HG02938 (cell line): ENCODE measurements around the gene PCDHGA7.
"Not testable (repeated sequence)": the region's sequence is repeated elsewhere in the genome, so short reads cannot be mapped to it uniquely, and the experiment has no call there.

Experiments used
- ATAC-seq: cut with Tn5 transposase; IDR thresholded peaks from one replicate; pipeline ENCODE4 v1.9.1; 2021; ENCODE audit warnings: mild to moderate bottlenecking, moderate library complexity; ENCODE audit not compliant: unreplicated experiment

Gene PCDHGA7

DNA sequence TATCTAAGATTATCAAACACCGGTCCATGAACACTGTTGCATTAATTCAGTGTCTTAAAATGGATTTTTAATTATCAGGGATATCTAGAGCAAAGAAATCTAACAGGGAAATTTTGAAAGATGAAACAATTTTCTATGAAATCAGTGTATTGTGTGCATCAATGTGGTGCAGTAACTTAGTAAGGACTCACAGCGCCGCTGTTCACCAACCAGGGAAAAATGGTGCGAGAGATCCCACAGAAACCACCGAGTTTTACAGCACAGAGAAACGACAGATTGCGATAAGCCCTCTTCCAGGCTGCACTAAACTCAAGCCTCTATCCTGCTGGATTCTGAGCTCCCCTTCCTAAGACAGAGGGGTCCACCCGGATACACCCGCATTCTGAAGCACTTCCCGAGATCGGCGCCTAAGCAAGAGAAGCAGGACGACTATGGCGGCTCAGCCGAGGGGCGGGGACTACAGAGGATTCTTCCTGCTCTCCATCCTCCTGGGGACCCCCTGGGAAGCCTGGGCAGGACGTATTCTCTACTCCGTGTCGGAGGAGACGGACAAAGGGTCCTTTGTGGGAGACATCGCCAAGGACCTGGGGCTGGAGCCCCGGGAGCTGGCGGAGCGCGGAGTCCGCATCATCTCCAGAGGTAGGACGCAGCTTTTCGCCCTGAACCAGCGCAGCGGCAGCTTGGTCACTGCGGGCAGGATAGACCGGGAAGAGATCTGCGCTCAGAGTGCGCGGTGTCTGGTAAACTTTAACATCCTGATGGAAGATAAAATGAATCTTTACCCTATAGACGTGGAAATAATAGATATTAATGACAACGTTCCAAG lies at the start of gene PCDHGA7:
Gene PCDHGA7, plus strand, starts transcription at position 274 of the 826 bp plus-strand sequence. Its CDS starts 158 bp downstream, at position 432.
- ATAC-seq: no peak

DNA sequence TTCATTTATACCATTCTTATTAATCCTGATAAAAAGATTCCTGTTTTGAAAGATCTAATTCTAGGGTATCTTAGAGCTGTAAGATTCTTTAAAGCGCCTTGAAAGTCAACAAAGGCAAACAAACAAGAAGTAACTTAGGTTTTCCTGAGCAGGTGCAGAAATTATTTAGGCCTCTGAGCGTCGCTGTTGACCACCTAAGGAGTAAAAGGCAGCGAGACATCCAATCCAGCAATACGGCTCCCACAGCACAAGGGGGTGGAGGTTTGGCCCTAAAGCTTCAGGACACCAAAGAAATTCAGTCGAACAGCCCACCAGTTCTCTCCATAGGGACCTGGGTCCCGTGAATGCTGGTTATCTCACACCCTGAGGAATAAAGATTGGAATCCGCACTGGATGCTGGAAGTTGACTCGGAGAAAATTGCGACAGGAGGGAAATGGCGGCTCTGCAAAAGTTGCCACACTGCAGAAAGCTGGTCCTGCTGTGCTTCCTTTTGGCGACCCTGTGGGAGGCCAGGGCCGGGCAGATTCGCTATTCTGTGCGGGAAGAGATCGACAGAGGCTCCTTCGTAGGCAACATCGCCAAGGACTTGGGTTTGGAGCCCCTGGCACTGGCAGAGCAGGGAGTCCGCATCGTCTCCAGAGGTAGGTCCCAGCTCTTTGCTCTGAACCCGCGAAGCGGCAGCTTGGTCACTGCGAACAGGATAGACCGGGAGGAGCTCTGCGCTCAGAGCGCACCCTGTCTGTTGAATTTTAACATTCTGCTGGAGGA lies 43.8 kb upstream of the PCDHGA7 start, which contains the start of gene PCDHGA2:
Gene PCDHGA2, plus strand, starts transcription at position 223 of the 769 bp plus-strand sequence.
- ATAC-seq: no peak

DNA sequence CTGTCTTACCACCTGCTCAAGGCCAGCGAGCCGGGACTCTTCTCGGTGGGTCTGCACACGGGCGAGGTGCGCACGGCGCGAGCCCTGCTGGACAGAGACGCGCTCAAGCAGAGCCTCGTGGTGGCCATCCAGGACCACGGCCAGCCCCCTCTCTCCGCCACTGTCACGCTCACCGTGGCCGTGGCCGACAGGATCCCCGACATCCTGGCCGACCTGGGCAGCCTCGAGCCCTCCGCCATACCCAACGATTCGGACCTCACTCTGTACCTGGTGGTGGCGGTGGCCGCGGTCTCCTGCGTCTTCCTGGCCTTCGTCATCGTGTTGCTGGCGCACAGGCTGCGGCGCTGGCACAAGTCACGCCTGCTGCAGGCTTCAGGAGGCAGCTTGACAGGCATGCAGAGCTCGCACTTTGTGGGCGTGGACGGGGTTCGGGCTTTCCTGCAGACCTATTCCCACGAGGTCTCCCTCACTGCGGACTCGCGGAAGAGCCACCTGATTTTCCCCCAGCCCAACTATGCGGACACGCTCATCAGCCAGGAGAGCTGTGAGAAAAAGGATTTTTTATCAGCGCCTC lies 41.7 kb upstream of the PCDHGA7 start:
- not testable (repeated sequence) for ATAC-seq

DNA sequence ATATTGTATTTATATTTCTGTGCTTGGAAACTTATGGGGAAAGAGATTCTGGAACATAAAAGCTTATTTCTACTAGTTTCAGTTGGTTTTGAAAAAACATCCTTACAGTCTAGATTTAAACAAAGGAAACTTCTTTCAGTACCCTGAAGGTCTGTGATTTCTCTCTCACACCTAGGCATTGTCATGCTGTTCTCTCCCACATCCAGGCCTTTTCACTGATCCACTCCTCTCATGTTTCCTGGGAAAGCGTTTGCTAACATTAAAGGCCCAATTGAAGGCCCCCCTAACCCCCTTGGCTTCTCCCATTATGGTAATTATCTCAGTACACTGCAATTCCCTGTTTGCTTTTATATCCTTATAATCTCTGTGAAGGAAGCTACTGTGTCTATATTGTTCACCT lies 39.8 kb upstream of the PCDHGA7 start:
- ATAC-seq: no peak

DNA sequence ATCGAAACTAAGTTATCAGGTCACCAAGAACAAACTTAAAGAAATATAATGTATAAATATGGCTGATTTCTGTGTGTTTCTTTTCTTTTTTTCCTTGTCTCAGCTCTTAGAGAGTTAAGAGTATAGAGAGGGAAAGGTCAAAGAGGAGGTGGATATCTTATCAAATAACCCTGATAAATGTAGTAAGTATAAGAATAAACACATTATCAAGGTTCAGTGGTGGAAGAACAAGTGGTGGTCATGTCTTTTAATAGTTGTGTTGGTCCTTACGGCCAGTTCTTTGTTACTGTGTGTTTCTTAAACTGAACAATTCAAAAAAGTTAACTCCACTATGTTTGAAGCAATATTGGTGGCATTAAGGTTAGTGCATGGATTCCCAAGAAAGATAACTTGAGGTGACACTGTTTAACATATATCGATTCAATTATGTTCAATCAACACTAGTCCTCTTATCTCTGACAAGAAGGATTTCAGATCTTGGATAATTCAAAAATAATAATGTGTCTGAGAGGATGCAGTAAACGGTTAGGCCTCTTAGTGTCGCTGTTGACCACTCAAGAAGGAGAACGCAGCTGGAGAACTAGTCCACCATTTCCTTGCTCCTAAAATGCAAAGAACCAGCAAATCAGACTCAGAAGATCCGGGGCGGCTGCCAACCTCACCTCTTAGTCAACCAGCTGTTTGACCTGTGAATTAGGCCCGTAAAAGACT lies 39.1 kb upstream of the PCDHGA7 start, which contains the start of gene PCDHGA3:
Gene PCDHGA3, plus strand, starts transcription at position 588 of the 711 bp plus-strand sequence. CDS start 205 bp downstream, outside the sequence.
- ATAC-seq: no peak

DNA sequence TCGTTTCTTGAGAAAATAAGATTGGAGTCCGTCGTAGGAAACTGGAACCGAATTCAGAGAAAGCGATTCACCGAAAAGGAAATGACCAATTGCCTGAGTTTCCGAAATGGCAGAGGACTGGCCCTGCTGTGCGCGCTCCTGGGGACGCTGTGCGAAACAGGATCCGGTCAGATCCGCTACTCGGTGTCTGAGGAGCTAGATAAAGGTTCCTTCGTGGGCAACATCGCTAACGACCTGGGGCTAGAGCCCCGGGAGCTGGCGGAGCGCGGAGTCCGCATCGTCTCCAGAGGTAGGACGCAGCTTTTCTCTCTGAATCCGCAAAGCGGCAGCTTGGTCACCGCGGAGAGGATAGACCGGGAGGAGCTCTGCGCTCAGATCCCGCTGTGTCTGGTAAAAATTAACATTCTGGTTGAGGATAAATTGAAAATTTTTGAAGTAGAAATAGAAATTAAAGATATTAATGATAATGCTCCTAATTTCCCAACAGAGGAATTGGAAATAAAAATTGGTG lies 38.5 kb upstream of the PCDHGA7 start:
- ATAC-seq: no peak

DNA sequence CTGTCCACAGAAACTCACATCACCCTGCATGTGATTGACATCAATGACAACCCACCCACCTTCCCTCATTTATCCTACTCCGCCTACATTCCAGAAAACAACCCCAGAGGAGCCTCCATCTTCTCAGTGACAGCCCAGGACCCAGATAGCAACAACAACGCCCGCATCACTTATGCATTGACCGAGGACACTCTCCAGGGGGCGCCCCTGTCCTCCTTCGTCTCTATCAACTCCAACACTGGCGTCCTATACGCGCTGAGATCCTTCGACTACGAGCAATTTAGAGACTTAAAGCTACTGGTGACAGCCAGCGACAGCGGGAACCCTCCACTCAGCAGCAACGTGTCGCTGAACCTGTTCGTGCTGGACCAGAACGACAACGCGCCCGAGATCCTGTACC lies 37.2 kb upstream of the PCDHGA7 start:
- ATAC-seq: no peak

DNA sequence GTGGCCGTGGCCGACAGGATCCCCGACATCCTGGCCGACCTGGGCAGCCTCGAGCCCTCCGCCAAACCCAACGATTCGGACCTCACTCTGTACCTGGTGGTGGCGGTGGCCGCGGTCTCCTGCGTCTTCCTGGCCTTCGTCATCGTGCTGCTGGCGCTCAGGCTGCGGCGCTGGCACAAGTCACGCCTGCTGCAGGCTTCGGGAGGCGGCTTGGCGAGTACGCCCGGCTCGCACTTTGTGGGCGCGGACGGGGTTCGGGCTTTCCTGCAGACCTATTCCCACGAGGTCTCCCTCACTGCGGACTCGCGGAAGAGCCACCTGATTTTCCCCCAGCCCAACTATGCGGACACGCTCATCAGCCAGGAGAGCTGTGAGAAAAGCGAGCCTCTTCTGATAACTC lies 36.5 kb upstream of the PCDHGA7 start:
- ATAC-seq: not testable (repeated sequence)

DNA sequence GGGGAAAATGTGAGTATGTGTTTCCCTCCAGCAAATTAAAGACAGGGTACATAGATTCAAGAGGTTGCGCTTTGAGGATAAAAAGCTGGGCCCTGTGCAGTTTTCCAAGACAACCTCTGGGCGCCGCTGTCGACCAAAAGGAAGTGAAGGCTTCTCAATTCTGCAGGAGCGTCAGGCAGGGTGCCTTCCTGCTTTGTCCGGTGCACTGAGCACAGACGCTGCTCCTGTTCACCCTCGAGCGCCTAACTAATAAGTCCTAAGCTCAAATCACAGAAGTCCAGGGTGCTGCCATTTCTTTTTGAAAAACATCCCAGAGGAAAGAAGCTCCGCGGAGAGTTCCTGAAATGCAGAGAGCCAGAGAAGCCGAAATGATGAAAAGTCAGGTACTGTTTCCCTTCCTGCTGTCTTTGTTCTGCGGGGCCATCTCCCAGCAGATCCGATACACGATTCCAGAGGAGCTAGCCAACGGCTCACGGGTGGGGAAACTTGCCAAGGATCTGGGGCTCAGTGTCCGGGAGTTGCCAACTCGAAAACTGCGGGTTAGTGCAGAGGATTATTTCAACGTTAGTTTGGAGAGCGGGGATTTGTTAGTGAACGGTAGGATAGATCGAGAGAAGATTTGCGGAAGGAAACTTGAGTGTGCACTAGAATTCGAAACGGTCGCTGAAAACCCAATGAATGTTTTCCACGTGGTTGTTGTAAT lies 32.5 kb upstream of the PCDHGA7 start, which contains the start of gene PCDHGB1:
Gene PCDHGB1, plus strand, starts transcription at position 183 of the 703 bp plus-strand sequence. Its CDS starts 162 bp downstream, at position 345.
- ATAC-seq: peak; percentile 83

DNA sequence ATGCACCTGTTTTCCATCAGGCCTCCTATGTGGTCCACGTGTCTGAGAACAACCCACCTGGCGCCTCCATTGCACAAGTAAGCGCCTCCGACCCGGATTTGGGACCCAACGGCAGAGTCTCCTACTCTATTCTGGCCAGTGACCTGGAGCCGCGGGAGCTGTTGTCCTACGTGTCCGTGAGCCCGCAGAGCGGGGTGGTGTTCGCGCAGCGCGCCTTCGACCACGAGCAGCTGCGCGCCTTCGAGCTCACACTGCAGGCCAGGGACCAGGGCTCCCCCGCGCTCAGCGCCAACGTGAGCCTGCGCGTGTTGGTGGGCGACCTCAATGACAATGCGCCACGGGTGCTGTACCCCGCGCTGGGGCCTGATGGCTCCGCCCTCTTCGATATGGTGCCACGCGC lies 31.0 kb upstream of the PCDHGA7 start:
- ATAC-seq: no peak

DNA sequence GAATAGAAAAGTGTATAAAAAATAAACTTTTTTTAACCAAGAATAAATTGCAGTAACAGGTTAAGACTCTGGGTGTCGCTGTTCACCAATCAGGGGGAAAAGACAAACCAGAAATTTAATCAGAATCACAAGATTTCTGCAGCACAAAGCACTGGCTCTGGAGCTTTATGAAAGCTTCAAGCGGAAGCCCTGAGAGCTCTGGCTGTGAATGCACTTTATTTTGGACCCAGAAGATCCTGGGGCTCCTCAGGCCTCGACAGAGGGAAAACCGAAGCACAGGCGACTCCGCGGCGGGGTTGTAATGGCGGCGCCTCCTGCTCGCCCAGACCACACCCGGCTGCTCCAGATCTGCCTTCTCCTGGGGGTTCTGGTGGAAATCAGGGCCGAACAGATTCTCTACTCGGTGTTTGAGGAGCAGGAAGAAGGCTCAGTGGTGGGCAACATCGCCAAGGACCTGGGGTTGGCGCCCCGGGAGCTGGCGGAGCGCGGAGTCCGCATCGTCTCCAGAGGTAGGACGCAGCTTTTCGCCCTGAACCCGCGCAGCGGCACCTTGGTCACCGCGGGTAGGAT lies 27.6 kb upstream of the PCDHGA7 start, which contains the start of gene PCDHGA4:
Gene PCDHGA4, plus strand, starts transcription at position 122 of the 570 bp plus-strand sequence. Its CDS starts 87 bp downstream, at position 209.
- ATAC-seq: no peak

DNA sequence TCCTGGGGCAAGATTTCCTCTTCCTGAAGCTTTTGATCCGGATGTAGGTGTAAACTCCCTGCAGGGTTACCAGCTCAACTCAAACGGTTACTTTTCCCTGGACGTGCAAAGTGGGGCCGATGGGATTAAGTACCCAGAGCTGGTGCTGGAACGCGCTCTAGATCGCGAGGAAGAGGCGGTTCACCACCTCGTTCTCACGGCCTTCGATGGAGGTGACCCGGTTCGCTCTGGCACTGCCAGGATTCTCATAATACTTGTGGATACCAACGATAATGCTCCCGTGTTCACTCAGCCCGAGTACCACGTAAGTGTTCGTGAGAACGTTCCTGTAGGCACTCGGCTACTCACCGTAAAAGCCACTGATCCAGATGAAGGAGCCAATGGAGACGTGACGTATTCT lies 26.9 kb upstream of the PCDHGA7 start:
- no peak for ATAC-seq

DNA sequence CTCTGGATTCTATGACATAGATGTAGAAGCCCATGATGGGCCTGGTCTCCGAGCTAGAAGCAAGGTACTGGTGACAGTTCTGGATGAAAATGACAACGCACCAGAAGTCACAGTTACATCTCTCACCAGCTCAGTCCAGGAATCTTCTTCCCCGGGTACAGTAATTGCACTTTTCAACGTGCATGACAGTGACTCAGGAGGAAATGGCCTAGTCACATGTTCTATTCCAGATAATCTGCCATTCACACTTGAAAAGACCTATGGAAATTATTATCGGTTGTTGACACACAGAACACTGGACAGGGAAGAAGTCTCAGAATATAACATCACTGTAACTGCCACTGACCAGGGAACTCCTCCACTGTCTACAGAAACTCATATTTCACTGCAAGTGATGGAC lies 26.4 kb upstream of the PCDHGA7 start:
- no peak for ATAC-seq

DNA sequence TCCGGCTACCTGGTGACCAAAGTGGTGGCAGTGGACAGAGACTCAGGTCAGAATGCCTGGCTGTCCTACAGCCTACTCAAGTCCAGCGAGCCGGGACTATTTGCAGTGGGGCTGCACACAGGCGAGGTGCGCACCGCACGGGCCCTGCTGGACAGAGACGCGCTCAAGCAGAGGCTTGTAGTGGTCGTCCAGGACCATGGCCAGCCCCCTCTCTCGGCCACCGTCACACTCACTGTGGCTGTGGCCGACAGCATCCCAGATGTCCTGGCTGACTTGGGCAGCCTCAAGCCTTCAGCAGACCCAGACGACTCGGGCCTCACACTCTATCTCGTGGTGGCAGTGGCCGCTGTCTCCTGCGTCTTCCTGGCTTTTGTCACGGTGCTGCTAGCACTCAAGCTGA lies 25.6 kb upstream of the PCDHGA7 start:
- no peak for ATAC-seq

DNA sequence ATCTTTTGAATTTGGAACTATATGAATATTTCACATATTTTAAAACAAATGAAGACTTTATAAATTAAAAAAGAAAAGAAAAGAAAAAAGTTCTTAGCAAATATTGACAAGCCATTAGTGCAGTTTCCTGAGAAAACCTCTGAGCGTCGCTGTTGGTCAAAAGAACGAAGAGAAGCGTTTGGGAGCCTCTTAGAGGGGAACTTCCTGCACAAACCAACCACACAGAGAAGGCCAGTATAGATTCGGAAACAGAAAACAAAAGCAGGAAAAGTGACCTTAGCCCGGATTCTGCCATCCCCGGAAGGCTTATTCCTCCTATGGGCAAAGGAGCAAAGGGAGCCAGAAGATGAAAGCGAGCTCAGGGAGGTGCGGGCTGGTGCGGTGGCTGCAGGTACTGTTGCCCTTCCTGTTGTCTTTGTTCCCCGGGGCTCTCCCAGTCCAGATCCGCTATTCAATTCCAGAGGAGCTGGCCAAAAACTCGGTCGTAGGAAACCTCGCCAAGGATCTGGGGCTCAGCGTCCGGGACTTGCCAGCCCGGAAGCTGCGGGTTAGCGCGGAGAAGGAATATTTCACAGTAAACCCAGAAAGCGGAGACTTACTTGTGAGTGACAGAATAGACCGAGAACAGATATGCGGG lies 22.6 kb upstream of the PCDHGA7 start, which contains the start of gene PCDHGB2:
Gene PCDHGB2, plus strand, starts transcription at position 205 of the 637 bp plus-strand sequence. Its CDS starts 142 bp downstream, at position 347.
- ATAC-seq: peak; percentile 78

DNA sequence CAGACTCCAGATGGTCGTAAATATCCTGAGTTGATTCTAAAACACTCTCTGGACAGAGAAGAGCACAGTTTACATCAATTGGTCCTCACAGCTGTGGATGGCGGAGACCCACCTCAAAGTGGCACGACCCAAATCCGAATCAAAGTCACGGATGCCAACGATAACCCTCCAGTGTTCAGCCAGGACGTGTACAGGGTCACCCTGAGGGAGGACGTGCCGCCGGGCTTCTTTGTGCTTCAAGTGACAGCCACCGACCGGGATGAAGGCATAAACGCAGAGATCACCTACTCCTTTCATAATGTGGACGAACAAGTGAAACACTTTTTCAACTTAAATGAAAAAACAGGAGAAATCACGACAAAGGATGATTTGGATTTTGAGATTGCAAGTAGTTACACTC lies 21.9 kb upstream of the PCDHGA7 start:
- ATAC-seq: no peak

DNA sequence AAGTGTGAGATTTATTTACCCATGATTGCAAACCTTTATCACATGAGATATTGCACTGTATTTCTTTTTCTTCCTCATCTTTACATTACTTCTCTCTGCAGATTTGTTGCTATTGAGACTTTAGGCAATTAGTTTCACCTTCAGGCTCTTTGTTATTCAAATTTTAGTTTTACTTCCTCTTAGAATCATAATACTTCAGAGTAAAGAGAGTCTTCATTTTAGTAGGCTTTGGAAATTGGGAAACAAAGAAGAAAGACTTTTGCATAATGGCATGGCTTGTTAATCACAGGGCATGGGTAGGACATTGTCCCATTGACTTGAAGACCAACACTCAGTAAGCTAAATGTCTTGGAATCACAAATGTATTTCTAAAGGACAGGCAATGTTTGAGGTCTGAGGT lies 19.8 kb upstream of the PCDHGA7 start:
- ATAC-seq: no peak

DNA sequence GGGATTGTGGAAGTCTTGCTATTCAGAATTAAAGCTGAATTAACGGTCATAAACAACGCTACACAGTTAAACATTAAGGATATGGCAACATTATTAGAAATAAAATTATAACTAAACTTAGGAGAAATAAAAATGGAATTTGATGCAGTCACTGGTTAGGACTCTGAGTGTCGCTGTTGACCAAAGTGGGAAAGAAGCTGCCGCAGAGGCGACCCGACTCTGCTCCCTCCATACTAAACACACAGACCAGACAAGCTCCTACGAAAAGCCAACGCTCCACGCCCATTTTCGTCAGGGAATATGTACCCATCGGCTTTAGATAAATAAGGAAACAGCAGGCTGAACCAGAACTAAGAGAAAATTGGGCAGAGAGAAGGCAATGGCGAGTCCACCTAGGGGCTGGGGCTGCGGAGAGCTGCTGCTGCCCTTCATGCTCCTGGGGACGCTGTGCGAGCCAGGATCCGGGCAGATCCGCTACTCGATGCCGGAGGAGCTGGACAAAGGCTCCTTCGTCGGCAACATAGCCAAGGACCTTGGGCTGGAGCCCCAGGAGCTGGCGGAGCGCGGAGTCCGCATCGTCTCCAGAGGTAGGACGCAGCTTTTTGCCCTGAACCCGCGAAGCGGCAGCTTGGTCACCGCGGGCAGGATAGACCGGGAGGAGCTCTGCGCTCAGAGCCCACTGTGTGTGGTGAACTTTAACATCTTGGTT lies 18.4 kb upstream of the PCDHGA7 start, which contains the start of gene PCDHGA5:
Gene PCDHGA5, plus strand, starts transcription at position 211 of the 709 bp plus-strand sequence. Its CDS starts 169 bp downstream, at position 380.
- no peak for ATAC-seq
